SW 1271 (cell line): ENCODE results near the gene KRT40.
"Not testable (repeated sequence)": the region's sequence is repeated elsewhere in the genome, so short reads cannot be mapped to it uniquely, and the experiment has no call there.

Source experiments
- DNase-seq, 2 experiments: peaks; one replicate each; lab custom pipeline; 2025; lab: John Stamatoyannopoulos, UW

Gene KRT40

DNA sequence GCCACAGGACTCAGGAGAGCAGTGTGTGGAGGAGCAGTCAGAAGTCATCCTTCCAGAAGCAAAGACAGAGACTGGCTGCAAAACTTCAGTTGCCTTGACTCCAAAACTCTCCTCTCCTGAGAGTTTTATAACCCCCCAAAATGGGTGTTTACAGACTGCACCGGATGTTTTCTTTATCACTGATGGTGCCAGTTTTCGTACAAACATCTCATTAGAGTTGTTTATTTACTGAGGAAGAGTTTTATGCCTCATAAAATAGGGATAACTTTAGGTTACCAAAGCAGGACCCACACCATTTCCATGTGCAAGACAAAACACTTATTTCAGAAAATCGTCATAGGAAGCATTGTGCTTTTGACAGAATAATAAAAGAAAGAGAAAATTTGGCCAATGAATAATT lies at the start of gene KRT40:
Gene KRT40, minus strand, starts transcription at position 101 of the 400 bp plus-strand sequence. Its CDS starts 53 bp downstream, at position 48.
- no peak for DNase-seq

DNA sequence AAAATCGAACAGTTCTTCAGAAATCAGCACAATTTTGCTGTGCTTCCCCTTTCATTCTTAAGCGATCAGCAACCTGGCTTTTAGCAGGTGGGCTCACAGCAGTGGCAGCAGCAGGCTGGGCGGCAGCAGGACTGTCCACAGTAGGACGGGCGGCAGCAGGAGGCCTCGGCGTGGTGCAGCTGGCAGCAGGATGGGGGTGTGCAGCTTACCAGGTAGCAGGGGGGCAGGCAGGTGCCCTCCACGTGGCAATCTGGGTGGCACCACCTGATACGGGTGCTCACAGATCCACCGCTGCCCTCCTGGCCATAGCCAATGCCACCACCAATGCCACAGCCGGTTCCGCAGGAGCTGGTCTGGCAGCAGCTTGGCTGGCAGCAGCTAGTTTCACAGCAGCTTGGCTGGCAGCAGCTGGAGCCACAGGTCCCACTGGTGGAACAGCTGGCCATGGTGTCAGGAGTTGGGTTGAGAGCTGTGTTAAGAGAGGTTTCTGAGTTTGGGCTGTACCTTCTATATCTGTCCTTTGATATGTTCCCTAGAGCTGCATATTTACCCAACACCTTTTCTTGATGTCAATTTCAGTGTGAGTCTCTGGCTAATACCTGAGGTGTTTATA lies 45.6 kb upstream of the KRT40 start, which contains the start of gene KRTAP1-4:
Gene KRTAP1-4, minus strand, starts transcription at position 563 of the 613 bp plus-strand sequence. Its CDS starts 117 bp downstream, at position 446.
- no peak for DNase-seq

DNA sequence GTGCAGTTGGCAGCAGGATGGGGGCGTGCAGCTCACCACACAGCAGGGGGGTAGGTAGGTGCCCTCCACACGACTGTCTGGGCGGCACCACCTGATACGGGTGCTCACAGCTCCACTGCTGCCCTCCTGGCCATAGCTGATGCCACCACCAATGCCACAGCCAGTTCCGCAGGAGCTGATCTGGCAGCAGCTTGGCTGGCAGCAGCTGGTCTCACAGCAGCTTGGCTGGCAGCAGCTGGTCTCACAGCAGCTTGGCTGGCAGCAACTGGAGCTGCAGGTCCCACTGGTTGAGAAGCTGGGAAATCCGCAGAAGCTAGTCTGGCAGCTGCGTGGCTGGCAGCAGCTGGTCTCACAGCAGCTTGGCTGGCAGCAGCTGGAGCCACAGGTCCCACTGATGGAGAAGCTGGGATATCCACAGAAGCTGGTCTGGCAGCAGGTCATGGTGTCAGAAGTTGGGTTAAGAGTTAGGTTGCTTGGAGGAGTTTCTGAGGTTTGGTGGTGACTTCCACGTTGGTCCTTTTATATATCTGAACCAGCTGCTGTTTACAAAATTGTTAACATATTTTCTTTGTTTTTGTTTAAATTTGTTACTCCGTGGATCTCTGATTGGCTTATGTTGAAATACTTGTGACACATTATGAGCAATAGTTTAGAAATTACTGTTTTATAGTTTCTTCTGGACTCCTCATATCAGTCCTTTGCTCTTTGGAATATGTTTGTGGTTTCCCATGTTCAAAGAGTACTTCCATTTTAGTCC lies 42.8 kb upstream of the KRT40 start, which contains the start of gene KRTAP1-5:
Gene KRTAP1-5, minus strand, starts transcription at position 494 of the 757 bp plus-strand sequence. Its CDS starts 53 bp downstream, at position 441.
- no peak for DNase-seq

DNA sequence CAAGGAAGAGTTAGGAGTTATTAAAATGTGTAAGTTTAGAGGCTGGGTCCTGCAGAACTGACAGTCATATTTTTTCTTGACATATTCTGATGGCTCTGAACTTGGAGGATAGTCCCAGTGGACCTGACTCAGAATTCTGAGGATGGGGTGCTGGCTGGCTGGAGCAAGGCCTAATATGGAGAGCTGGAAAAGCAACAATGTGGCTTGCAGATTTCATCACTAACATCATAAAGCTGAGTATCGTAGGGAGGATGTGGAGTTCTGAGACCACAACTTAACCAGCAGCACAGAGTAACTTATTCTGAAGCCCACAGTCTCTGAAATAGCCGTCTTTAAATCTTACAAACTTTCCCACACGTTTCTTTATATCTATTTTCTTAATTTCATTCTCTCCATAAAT lies 40.6 kb upstream of the KRT40 start:
- no peak for DNase-seq

DNA sequence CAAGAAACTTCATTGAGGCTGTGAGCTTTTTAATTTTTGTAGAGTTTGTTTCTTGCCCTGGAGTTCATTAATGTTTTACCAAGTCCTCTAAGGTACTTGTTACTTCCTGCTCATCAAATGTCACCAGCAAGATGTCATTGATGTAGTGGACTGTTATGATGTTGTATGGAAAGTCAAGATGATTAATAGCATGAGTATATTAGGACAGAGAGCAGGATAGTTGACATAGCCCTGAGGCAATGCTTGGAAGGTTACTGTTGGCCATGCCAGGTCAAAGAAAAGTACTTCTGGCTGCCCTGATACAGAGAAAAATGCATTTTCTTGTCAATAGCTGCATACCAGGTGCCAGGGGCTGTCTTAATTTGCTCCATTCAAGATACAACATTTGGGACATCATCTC lies 36.2 kb upstream of the KRT40 start:
- no peak for DNase-seq

DNA sequence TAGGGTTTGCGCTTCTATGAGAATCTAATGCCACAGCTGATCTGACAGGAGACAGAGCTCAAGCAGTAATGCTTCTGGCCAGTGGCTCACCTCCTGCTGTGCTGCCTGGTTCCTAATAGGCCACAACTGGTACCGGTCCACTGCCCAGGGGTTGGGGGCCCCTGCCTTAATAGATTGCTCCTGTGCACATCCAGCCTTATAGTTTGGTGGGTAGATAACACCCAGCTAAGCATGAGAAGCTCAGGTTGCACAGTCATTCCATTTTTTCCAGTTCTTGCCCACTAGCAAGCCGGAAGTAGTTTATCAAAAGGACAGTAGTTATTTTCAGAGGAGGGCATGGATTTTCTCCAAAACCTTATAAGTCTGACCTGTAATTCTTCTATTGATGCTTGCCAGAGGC lies 35.3 kb upstream of the KRT40 start:
- DNase-seq = no peak

DNA sequence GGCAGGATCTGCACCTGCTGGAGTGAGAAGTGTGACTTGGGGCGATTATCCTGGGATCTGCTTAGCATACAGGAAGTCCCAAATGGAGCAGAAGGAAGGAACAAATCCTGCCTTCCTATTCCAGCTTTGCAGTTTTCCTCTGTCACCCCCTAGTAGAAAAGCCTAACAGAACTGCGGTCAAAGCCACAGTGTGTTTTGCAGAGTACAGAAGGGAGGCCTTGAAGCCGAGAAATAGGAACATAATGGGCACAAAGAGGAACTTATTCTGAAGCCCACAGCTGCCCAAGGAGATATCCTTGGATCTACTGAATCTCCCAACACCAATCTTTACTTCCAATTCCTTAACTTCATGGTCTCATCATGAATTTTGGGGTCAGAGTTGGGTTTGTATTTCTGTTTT lies 34.4 kb upstream of the KRT40 start:
- no peak for DNase-seq

DNA sequence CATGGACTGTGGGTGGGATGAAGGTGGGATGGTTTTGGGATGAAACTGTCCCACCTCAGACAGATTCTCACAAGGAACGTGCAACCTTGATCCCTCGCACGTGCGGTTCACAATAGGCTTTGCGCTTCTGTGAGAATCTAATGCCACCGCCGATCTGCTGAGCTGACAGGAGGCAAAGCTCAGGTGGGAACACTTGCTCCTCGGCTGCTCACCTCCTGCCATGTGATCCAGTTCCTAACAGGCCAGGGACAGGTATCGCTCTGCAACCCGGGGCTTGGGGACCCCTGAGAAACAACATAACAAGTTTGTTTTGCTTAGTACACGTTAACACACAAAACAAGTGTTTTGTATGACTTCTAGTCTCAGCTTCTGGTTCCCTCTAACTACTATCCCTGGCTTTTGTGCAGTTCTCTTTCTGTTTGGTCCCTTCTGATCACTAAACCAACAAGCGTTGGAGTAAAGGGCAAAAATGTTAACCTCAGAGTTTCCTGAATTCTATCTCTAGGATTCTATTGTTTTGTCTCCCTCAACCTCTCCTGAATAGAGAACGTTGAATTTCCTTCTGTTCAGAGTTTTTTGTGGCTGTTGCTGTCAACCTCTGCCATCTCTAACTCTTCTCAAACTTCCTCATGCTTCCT lies 32.6 kb upstream of the KRT40 start:
- no peak for DNase-seq

DNA sequence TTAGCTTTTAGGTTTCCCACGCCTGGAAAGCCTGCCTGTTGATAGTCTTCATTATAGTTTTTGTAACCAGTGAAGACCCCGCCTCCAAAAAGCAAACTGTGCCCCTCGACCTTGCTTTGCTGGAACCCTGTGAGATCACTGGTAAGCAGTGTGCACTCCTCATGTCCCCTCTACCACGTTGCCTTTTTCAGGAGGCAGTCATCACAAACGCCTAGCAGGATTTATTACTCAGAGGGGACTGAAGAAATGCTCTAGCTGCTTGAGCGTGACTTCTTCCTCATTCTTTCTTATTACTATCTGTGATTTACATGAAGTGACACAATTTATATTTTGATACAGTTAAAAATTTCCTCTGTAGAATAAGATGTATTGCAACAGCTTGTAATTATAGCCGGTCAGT lies 31.3 kb upstream of the KRT40 start:
- DNase-seq = no peak

DNA sequence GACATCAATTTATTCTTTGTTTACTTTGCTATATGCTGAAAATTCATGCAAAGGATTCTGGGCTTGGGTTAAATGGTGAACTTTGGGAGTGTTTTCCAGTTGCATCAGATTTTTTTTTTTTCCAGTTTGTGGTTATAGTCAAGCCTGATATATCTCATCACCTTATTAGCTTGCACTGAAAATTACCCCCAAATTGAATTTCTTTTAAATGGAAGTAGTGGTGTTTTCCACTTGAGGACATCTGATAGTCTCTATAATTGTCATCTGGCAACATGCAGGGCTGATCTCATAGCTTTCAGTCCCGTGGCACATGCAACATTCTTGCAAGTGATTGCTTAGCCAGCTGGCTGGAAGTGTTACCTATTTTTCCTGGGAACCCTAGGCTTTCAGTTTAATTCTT lies 29.5 kb upstream of the KRT40 start:
- DNase-seq = no peak

DNA sequence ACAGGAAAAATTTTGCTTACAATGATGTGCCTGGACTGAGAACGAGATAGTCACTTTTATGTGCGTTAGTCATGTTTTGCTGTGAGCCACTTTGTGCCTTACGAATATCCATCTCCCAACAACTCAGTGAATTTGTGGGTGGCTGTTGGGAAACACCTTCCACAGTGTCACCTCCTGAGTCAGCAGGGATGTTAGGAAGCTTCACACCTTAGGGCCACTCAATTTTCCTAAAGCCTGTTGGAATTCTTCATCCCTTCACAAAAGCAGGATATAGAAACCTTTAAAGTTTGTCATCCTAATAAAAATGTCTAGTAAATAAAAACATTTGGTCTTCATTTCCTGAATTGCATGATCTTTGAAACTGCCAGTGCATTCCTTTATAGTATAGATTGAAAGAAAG lies 29.1 kb upstream of the KRT40 start:
- no peak for DNase-seq

DNA sequence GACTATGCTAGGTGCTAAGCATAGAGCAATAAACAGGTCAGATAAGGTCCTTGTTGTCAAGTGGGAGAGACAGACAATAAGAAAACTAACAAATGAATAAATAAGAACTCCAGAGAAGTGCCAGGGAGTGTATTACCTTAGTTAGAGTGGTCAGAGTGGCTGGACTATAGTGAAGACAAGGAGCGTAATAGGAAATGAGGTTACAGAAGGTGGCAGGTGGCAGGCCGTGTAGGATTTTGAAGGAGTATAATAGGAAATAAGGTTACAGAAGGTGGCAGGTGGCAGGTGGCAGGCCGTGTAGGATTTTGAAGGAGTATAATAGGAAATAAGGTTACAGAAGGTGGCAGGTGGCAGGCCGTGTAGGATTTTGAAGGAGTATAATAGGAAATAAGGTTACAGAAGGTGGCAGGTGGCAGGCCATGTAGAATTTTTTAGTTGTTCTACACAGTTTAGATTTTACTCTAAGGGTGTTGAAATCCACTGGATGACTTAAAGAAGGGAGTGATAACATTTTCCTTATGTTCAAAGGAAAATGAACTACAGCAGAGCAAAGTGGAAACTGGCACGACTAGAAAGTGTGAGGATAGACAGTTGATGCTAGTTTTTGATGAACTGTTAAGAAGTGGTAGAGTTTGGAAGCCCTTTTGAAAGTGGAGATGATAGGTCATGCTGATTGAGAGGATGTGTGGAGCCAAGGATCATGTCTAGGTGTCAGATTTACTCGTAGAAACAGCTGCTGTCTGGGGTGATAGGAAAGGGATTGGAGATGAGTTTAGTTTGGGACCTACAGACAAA lies 28.4 kb upstream of the KRT40 start:
- no peak for DNase-seq

DNA sequence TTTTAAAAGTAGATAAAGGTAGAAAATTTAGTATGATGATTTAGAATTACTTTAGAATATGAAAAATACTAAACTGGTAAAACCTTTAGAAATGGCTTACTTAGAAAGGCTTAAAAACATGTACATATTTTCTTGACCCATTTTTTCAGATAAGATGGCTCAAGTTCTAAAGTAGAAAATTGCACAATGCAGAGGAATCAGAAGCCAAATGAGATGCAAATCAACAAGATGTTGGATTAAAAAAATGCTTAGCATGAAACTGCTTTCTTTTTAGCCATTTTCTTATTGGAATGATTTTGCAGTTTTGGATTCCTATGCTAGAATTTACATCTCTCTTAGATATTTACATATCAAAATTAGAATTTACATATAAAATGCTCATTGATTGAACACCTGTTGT lies 26.3 kb upstream of the KRT40 start:
- DNase-seq = no peak

DNA sequence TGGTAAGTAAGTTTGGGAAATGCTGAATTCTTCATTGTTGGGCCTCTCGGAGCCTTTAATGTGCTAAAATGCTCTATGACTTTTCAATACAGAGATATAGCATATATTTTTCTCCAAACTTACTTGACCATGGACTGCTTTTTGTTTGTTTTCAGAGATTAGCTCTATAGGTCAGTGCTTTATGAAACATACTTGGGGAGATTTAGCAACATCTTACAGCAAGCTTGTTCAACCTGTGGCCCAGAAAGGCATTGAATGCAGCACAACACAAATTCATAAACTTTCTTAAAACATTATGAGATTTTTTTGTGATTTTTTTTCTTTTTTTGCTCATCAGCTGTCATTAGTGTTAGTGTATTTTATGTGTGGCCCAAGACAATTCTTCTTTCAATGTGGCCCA lies 25.8 kb upstream of the KRT40 start:
- DNase-seq = no peak

DNA sequence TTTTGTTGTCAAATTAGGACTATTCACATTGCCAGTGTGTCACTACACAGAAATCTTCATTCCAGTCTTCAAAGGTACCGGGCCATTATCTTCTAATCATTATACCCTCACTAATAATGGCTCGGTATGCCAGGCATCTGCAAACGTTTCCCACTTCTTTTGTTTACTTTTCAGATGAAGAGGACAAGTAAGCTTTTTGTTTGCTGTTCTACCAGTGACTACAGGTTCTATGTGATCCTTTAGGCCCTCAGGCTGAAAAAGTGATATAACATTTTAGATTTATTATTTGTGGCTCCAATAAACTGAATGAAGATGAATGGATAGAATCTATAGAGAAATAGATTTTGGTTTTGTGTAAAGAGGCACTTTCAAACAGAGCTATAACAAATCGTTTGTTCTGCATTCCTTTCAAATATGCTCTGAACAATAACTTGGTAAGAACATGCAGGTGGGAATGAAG lies 25.2 kb upstream of the KRT40 start:
- no peak for DNase-seq

DNA sequence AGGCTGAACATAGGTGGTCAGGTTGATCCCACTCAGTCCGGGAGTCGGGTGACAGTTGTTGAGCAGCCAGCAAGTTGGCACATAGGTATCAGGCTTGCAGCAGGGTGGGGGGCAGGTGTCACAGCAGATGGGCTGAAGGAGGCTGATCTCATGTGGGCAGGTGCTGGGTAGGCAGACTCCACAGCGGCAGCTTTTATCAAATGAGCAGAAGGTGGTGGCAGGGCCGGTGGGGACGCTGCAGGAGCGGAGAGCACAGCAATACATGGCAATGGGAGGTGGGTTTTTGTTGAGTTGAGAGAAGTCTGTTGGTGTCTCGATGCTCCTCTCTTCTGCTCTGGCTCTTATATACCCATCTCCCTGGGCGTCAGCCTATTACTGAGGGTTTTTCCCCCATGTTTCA lies 24.7 kb upstream of the KRT40 start, which contains the start of gene KRTAP3-1:
Gene KRTAP3-1, minus strand, starts transcription at position 318 of the 400 bp plus-strand sequence. Its CDS starts 54 bp downstream, at position 264.
- DNase-seq = no peak

DNA sequence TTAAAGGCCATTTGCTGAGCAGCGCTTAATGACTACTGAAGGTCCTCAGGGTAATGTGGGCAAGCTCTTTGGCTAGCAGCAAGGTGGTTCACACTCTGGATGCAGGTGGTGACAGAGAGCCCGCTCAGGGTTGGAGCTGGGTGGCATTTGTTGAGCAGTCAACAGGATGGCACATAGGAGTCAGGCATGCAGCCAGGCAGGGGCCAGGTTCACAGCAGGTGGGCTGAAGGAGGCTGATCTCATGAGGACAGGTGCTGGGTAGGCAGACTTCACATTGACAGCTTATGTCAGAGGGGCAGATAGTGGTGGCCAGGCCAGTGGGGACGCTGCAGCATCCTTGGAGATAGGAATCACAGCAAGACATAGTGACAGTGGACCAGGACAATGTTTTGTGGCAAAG lies 20.3 kb upstream of the KRT40 start:
- no peak for DNase-seq

DNA sequence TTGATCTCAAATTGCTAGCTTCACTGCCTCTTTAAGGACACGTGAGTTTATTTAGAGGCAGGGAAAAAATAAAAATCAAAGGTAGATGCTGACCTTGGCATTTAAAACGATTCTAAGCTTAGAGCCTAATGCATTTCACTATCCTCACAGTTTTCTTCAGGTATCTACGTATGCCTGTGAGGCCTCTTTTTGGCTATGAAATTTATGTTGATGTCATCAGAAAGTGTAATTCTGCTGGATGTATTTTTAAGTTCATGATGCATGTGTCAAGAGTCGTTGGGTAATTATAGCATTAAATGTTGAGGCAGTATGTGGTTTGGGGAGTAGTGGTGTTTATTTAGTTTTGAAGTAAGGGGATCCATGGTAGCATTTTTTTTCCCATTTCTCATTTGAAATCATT lies 19.8 kb upstream of the KRT40 start:
- DNase-seq = no peak

DNA sequence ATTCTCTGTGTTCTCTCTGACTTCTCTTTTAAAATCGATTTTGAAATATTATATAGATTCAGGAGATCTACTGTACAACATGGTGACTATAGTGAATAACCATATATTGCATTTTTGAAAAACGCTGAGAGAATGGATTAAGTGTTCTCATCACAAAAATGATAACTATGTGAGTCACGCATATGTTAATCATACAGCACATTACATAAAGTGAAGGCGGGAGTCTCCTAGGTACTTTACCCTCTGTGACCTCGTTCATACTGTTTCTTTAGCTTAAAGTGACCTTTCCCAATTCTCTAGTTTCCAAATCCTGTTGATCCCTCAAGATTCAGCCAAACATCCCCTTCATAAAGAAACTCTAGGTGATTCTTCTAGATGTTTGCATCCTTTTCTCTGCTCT lies 18.7 kb upstream of the KRT40 start:
- no peak for DNase-seq

DNA sequence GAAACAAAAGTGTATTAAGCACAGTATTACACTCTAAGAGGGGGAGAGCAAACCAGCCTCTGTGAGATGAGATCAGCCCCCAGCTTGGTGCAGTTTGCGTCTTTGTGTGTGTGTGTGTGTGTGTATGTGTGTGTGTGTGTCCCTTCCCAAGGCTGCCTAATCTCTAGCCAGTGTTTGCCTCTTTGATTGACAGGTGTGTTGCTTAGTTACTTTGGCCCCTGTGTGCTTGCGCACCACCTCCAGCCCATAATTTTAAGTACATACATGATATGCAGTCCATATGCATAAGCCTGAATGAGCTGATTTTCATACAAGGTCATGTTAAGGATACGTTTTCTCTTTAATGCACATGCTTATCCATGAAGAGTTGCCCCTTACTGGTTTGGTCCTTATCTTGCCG lies 17.7 kb upstream of the KRT40 start:
- DNase-seq = no peak

DNA sequence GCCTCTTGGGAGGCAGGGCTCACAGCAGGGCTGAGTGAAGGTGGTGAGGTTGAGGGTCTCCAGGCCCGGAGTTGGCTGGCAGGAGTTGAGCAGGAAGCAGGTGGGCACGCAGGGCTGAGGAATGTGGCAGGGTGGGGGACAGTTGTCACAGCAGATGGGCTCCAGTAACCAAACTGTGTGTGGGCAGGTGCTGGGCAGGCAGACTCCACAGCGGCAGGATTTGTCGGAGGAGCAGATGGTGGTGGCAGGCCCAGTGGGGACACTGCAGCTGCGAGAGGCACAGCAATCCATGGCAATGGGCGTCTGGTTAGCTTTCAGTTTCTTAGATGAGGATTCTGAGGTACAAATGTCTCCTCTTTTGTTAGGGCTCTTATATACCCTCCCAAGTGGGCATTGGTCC lies 15.4 kb upstream of the KRT40 start, which contains the start of gene KRTAP3-2:
Gene KRTAP3-2, minus strand, starts transcription at position 344 of the 400 bp plus-strand sequence. Its CDS starts 53 bp downstream, at position 291.
- not testable (repeated sequence) for DNase-seq

DNA sequence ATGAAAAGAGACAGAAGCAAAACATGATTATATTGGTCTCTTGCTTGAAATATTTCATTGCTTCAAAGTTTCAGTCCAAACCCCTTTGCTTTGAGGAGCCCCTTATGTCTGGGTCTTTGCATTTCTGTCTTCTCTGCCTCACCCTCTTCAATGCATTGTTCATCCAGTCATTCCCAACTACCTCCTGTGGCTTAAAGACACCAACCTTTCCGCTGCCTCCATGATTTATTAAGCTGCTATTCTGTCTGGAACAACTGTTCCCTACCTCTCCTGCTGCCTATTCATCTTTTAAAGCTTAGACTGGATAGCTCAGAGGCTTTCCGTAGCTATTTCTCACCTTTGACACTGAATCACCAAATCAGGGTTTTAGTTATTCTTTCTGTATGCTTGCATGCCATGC lies 13.2 kb upstream of the KRT40 start:
- no peak for DNase-seq
